HG02642 (cell line): ENCODE measurements around the gene MAGEB3.
"Not testable (repeated sequence)": the region's sequence is repeated elsewhere in the genome, so short reads cannot be mapped to it uniquely, and the experiment has no call there.

Experiments used
- ATAC-seq: cut with Tn5 transposase; IDR thresholded peaks from one replicate; pipeline ENCODE4 v1.9.1; 2021; ENCODE audit warnings: mild to moderate bottlenecking; ENCODE audit not compliant: unreplicated experiment, poor library complexity

MAGEB3 gene

GRCh38 chrX:30230395-30230794, at the start of gene MAGEB3:
Gene MAGEB3, plus strand, starts transcription at chrX:30230657. Its CDS starts 5,268 bp downstream, at chrX:30235925.
- ATAC-seq = no peak

- peak; percentile 44 for ATAC-seq
These were observed 49.1 kb upstream of the MAGEB3 start for GRCh38 chrX:30181353-30181752.

DNA sequence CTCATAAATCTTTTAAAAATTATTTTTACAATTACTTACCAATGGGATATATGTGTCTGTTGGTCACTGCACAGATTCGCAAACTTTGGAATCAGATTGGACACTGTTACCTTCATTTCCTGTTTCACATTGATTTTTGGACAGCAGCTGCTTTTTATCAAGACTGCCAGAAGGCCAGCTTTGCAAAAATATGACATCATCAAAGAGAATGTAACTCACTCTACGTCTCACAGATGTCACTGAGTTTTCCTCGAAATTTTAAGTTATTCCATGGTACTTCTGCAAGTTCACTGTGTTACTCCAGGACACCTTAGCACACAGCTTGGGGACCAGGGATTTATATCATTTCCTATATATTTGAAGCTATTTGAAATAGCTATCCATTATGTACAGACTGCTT, 46.9 kb upstream of the MAGEB3 start:
- ATAC-seq = no peak

DNA sequence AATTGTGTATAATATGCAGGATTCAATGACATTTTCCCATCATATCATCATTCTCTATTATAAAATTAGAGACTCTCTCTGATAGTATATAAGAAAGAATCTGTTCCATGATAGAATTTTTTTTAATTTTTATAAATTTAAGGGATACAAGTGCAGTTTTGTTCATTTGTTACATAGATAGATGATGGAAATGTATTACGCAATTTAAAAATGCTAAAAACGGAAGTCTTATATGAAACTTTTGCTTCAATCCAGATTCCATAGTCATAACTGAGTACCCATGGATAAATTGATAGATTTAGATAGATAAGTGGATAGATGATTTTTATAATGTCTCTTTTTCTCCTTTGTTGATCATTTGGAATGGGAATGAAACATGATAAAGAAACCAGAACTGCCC, 40.0 kb upstream of the MAGEB3 start:
- no peak for ATAC-seq

DNA sequence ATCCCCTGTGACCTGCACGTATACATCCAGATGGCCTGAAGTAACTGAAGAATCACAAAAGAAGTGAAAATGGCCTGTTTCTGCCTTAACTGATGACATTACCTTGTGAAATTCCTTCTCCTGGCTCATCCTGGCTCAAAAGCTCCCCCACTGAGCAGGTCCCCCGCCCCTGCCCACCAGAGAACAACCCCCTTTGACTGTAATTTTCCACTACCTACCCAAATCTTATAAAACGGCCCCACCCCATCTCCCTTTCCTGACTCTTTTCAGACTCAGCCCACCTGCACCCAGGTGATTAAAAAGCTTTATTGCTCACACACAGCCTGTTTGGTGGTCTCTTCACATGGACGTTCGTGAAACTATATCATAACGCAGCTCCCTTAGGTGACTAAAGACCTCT, 36.5 kb upstream of the MAGEB3 start:
- ATAC-seq = not testable (repeated sequence)

DNA sequence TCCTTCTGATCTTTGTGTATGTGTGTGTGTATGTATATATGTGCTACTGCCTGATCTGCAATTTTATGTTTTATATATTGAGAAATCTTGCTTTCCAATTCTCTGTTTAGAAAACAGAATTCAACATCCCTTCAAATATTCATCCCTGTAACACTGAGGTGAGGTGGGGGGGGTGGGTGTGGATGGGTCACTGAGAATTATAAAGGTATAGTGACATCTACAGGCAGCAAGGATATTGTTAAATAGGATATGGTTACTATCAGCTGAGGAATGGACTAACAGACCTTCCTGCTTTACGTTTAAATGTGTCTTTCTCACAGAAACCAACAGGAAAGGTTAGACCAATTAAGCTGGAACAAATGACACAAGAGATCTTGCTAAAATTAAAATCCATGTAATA, 34.1 kb upstream of the MAGEB3 start:
- no peak for ATAC-seq

DNA sequence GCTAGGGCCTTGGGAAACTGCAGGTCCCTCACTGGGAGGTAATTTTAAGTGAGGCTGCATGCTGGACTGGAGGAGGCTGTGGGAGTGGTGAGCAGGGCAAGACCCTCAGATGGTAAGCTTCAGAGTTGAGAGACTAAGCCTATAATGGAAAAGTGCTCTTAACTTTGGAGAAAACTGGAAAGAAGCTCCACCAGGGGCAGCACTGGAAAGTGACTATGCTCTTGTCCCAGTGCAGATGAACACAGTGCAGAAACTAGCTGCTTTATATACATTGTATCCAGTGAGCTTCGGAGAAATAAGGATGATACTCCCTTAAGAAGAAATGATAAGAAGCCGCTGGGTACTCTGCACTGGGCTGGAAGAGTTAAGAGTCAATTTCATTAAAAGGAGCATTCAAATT, 18.3 kb upstream of the MAGEB3 start:
- ATAC-seq = no peak

GRCh38 chrX:30215357-30215843, 15.1 kb upstream of the MAGEB3 start, which contains the start of gene MAGEB2:
Gene MAGEB2, plus strand, starts transcription at chrX:30215563. Its CDS starts 3,018 bp downstream, at chrX:30218581.
- no peak for ATAC-seq

DNA sequence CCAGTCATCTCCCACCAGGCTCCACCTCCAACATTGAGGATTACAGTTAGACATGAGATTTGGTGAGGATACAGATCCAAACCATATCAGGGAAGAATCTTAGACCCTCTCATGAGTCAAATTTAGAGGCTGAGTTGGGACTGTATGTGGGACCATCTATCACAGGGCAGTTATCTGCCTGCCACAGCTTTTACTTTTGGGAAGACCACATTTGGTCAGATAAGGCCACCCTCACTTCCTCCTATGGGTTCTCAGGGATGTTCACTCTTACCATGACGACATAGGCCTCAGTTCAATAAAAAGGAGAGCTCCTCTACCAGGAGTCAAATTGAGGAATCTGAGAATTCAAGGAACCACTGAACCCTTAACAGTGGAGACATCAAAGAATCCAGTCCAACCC, 13.0 kb upstream of the MAGEB3 start:
- no peak for ATAC-seq

DNA sequence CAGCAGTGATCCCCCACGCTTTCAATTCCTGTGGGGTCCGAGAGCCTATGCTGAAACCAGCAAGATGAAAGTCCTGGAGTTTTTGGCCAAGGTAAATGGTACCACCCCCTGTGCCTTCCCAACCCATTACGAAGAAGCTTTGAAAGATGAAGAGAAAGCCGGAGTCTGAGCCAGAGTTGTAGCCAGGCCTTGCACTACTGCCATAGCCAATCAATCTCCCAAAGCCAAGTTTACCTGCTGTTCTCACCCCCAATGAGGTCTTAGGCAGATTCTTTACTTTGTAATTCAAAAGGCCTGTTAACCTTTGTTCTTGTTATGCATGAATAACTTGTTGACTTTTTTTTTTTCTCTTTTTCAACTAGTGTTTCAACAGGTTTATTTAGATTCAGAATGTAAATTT, 11.1 kb upstream of the MAGEB3 start:
- ATAC-seq = no peak

DNA sequence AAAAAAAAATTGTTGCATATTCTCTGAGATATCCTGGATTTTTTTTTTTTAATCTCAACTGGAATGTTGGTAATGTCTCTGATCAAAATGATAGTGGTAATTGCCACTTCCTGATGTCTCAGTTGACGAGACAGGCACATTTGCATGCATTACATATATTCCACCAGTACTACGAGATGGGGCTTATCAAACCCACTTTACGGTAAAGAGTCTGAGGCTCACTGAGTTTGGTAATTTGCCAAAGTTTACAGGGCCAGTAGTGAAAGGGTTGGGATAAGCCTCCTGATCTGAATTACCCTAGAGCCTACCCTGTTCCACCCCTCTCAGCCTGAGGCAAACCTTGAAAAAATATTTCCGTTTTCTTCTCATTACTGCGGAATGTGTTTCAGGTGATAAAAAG, 9.8 kb upstream of the MAGEB3 start:
- no peak for ATAC-seq

- no peak for ATAC-seq
These were observed 5.9 kb upstream of the MAGEB3 start for GRCh38 chrX:30224536-30224935.

- no peak for ATAC-seq
These were observed 1.9 kb upstream of the MAGEB3 start for GRCh38 chrX:30228526-30228925.

DNA sequence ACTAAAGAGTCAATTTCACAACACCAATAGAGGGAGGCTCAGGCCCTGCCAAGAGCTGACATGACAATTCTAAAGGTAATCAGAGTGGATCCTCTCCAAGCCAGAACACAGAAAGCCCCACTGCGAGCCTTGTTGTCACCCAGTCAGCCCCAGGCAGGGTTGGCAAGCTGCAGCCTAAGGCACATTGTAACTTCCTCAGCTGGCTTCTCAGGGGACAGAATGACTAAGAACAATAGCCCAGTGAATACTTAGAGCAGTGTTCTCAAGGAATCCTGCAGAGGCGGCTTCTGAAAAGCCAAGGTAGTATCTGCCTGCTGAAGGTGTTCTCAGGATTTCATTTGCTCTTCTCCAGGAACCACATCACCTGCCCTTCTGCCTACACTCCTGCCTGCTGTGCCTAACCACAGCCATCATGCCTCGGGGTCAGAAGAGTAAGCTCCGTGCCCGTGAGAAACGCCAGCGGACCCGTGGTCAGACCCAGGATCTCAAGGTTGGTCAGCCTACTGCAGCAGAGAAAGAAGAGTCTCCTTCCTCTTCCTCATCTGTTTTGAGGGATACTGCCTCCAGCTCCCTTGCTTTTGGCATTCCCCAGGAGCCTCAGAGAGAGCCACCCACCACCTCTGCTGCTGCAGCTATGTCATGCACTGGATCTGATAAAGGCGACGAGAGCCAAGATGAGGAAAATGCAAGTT, 11.4 kb downstream of the MAGEB3 start, which contains the start of gene MAGEB4:
TSS of gene MAGEB4 (plus strand) at position 277 of the 692 bp plus-strand sequence. CDS start at position 413, 136 bp downstream.
- no peak for ATAC-seq

GRCh38 chrX:30246769-30247489, 16.5 kb downstream of the MAGEB3 start, which contains the start of gene MAGEB1:
Gene MAGEB1, plus strand, starts transcription at chrX:30247146. Its CDS starts 3,348 bp downstream, at chrX:30250494.
- no peak for ATAC-seq

DNA sequence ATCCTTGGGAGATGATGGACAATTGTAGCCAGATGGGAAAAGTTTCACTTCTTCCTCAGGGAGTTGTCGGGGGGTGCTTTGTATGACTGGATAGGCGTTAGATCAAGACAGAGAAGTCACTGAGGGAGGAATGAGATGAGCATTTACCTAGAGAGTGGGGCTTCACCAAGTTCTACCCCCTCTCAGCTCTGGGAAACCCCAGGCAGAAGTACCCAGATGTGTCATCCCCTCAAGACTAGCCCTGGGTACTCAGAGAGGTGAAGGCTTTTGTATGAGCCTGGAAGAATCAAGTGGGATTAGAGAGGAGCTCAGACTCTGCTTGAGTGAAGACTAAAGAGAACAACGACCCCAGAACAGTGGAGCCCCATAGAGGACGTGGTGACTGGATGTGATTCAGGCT, 18.4 kb downstream of the MAGEB3 start:
- ATAC-seq = peak; percentile 75

GRCh38 chrX:30253257-30253656, 22.8 kb downstream of the MAGEB3 start:
- no peak for ATAC-seq

DNA sequence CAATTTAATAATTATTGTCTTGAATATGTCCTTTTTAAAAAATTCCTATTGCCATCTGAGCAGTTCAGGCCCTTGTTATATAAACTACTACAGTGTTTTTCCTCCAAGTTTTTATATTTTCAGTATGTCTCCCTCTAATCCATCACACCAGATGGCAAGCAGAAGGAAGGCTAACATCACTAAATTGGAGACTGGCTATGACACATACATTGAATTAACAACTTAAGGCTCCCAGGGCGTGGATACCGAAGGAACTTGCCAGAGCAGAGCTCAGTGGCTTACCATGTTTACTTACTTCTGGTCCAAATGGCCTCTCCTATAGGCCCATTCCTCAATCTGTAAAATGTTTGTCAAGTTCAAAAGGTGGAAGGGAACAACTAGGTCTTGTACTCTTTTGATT, 29.5 kb downstream of the MAGEB3 start:
- no peak for ATAC-seq

DNA sequence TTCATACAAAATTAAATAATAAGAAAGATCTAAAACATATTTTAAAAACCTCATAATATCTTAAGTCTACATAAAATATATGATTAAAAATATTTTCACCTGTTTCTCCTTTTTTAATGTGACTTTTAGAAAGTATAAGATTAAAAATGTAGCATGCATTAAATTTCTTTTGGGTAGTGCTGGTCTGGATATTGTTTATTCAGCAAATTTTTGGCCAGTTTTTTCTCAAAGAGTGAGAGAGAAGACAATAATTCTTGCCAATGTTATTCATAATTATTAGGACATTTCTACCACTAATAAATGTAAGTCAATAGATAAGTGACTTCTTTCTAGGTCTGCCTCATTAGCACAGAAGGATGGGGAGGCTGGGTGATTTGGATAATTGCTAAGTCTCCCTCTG, 30.6 kb downstream of the MAGEB3 start:
- ATAC-seq = no peak

- no peak for ATAC-seq
These were observed 32.3 kb downstream of the MAGEB3 start for GRCh38 chrX:30262763-30263162.

DNA sequence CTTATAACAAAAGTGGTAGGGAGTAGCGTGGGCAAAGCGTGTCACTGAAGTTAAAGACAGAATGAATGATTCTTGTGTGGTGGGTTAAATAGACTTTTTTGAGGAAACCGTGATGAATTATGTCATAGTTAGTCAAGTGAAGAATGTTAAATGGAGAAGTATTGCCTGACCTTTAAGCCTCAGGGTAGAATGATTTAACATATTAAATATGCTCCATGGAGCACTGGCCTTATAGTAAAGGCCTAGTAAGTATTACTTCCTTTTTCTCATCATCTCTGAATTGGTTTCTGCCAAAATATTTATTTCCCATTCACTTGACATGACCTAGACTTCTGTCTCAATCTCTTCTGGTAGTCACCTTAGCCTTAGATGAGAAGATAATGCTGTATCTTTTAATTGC, 40.2 kb downstream of the MAGEB3 start:
- ATAC-seq = no peak
